ENCODE data around the gene DUSP3.

DNA sequence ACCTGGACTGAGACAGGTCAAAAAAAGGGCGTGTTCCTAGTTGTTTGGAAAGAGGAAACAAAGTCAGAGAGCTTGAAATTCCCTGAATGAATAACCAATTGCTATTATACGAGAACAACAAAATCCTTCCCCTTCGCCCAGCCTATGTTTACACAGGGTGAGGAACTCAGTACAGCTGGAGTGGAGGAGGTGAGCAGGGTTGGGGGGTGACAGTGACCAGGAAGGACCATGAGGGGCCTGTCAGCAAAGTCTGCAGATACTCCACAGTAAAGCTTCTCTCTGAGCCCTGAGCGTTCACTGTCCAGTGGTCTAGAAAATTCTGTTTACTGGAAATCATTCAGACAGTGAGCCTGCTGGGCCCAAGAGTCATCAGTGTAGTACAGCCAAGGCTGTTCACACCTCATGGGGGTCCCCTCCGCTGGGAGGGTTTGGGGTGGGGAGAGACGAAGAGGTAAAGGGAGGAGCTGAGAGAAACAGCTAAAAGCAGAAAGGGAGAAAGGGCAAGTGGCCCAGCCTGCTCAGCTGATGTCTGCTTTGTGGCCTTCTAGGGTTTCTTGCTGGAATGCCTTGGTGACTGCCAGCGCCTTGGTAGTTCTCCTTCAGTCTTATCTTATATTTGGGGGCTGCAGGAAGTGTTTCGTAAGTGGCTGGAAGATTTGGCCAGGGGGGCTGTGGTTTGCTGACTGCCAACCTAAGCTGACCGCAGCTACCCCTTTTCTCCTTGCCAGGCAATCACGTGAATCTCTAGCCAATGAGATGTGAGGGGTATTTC is 5.7 kb downstream of the DUSP3 start:
- no peak for TF ChIP-seq POLR2A (IDR thresholded peaks at IDR 0.05; ENCODE audit: low read depth)
- TF ChIP-seq, protein P1, sequence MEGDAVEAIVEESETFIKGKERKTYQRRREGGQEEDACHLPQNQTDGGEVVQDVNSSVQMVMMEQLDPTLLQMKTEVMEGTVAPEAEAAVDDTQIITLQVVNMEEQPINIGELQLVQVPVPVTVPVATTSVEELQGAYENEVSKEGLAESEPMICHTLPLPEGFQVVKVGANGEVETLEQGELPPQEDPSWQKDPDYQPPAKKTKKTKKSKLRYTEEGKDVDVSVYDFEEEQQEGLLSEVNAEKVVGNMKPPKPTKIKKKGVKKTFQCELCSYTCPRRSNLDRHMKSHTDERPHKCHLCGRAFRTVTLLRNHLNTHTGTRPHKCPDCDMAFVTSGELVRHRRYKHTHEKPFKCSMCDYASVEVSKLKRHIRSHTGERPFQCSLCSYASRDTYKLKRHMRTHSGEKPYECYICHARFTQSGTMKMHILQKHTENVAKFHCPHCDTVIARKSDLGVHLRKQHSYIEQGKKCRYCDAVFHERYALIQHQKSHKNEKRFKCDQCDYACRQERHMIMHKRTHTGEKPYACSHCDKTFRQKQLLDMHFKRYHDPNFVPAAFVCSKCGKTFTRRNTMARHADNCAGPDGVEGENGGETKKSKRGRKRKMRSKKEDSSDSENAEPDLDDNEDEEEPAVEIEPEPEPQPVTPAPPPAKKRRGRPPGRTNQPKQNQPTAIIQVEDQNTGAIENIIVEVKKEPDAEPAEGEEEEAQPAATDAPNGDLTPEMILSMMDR (IDR thresholded peaks at IDR 0.05) = no peak

Data from esophagus muscularis mucosa (tissue), 3 donors.